ENCODE measurements around the gene USB1.

The USB1 gene

GRCh38 chr16:58020628-58021521 lies 19.7 kb downstream of the USB1 start:
- peak; percentile 71 for DNase-seq

- no peak for DNase-seq
These were observed 20.7 kb downstream of the USB1 start for GRCh38 chr16:58021661-58022551.

- no peak for DNase-seq
These were observed 21.6 kb downstream of the USB1 start for GRCh38 chr16:58022601-58023371.

- DNase-seq, result peak; percentile 28
These were observed 23.5 kb downstream of the USB1 start for GRCh38 chr16:58024486-58025350.

- peak; percentile 79 for DNase-seq
These were observed 24.3 kb downstream of the USB1 start, which contains the start of gene MMP15 for GRCh38 chr16:58025351-58026138. Gene MMP15 (plus strand): TSS chr16:58025754. CDS start chr16:58026351, 597 bp downstream.

- peak; percentile 25 for DNase-seq
These were observed 25.0 kb downstream of the USB1 start for GRCh38 chr16:58026139-58026704.

- peak; percentile 17 for DNase-seq
These were observed 25.5 kb downstream of the USB1 start for GRCh38 chr16:58026705-58027160.

GRCh38 chr16:58027161-58027915 lies 26.1 kb downstream of the USB1 start:
- no peak for DNase-seq

GRCh38 chr16:58027916-58028455 lies 26.8 kb downstream of the USB1 start:
- no peak for DNase-seq

GRCh38 chr16:58028541-58029070 lies 27.4 kb downstream of the USB1 start:
- no peak for DNase-seq

- no peak for DNase-seq
These were observed 28.2 kb downstream of the USB1 start for GRCh38 chr16:58029410-58029809.

- no peak for DNase-seq
These were observed 29.1 kb downstream of the USB1 start for GRCh38 chr16:58030136-58030840.

GRCh38 chr16:58031016-58031800 lies 30.0 kb downstream of the USB1 start:
- DNase-seq, result no peak

GRCh38 chr16:58032710-58033293 lies 31.6 kb downstream of the USB1 start:
- DNase-seq, result no peak

GRCh38 chr16:58034128-58034685 lies 33.0 kb downstream of the USB1 start:
- DNase-seq, result no peak

GRCh38 chr16:58034774-58035173 lies 33.6 kb downstream of the USB1 start:
- DNase-seq, result no peak

Data from stimulated activated CD4-positive, alpha-beta T cell treated with anti-CD3 and anti-CD28 coated beads, Interleukin-15, amount 100 ng/mL, for 24 hours (primary cell).